Stimulated activated CD8-positive, alpha-beta memory T cell treated with anti-CD3 and anti-CD28 coated beads, Interleukin-2, amount 100 ng/mL, for 1 hour (primary cell): ENCODE measurements around the gene ZNF324.
"Not testable (repeated sequence)": the region's sequence is repeated elsewhere in the genome, so short reads cannot be mapped to it uniquely, and the experiment has no call there.

Experiments
- DNase-seq, 2 donors: peaks; one replicate each; pipeline ENCODE4 v3.0.0-alpha.2; 2020; ENCODE audit warnings: low read depth in 2 of 2

The ZNF324 gene

DNA sequence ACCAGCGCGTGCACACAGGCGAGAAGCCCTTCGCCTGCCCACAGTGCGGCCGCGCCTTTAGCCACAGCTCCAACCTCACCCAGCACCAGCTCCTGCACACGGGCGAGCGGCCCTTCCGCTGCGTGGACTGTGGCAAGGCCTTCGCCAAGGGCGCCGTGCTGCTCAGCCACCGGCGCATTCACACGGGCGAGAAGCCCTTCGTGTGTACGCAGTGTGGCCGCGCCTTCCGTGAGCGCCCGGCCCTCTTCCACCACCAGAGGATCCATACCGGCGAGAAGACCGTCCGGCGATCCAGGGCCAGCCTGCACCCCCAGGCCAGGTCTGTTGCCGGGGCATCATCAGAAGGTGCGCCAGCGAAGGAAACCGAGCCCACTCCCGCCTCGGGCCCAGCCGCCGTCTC, 4.9 kb downstream of the ZNF324 start:
- DNase-seq: no peak

DNA sequence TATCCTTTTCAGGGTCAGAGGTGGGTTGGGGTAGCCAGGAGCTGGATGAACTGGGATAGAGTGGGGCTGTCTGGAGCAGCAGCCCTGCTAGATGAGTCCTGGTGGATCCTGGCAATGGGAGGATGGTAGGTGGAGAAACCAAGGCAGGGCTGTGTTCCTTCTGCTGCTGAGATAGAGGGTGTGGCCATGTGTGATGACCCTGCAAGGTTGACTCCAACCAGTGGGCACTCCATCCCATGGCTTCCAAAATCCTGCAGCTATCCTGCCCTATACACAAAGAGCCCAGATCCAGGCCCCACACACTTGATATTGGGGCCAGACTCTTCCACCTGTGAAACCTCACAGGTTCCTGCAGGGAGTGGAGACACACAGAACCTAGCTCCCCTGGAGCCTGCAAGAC, 6.9 kb downstream of the ZNF324 start:
- no peak for DNase-seq

DNA sequence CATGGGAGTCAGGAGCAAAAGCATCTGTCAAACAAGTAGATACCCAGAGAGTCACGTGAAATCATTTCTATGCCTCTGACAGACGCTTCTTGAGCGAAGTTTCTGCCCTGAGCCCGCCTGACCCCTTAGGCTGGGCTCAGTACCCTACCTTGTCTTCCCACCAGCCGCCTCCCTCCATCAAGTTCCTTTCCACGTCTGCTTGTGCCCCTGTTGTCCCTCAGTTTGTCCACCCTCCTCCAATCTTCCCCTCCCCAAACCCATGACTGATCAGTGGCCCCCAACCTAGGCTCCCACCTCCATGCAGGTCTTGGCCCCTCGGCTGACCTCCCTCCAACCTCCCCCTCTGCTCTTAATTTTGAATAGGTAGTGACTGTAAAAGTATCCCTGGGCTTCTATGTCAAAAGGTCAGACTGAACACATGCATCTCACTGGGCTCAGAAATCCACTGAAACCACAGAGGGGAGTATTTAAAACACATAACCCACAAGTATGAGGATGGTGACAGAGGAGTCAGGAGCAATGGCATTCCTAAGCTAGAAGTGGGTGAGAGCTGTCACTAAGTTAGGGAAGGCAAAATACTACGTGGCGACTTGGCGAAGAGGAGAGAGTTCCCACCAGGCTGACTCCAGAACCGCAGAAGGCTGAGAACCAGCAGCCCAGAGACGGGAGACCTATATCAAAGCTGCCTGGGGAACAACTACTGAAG, 7.6 kb downstream of the ZNF324 start:
- DNase-seq: no peak

DNA sequence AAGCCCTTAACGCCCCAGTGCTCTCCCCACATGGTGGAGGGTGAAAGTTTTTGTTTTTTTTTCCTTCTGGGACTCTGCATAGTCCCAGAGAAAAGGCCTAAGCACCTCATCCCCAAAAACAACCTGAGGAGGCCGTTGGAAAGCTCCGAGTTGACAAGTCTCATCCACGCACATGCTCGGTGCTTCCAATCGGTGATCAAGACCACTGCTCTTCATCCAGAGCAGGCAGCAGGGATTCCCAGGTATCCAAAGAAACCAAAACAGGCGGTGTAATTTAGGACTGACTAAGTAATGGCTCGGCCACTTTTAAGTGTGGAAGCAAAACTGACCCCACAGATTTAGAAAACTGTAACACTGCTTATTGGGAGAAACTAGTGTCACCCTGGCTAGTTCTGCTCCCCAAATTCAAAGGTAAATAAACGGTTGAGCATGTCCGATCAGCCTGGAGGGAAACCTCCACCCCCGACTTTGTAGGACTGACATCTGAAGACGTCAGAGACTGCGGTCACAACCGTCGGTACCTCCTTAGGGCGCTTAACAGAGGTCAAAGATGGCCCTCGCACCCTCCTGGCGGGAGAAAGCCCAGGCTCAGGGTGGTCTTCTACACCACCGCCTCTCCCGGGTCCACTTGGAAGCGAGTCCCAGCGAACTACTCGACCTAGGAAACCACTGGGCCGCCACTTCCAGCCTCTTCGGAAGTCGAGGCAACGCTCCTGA, 8.3 kb downstream of the ZNF324 start:
- no peak for DNase-seq

DNA sequence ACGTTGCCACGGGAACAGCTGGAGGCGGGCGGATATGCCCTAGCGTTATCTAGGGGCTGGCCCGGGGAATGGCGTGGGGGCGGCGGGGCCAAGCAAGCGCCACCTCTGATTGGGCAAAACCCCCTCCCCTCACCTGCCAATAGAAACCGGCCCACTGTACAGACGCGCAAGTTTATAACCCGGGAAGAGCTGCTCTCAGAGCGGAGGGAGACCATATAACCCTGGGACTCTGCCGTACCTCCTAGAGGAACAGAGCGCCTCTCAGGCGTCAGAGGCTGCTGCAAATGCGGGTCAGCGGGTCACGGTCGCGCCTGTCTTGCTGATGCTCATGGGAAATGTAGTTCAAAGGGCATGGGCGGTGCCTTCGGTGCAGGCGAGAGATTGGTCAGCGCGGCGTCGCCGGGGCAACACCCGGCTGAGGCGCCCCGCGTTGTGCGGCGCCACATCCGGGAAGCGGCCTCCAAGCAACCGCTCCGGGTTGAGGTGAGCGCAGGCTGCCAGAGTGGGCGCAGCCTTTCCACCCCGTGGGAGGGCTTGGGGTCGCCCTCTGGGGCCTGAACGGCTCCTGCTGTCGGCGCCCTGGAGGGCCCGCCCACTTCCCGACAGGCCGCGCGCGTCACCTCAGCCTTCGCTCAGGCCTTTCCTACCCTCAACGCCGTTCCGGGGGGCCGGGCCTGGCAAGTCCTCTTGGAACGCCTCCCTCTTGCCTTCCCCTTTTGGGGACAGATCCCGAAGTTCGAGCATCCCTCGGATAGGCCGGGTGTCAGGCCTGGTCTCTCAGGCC, 9.0 kb downstream of the ZNF324 start, which contains the start of gene ZNF446:
ZNF446 (plus strand) TSS at position 639 of the 784 bp plus-strand sequence. CDS start 867 bp downstream, outside the sequence.
- DNase-seq: peak; percentile 90

DNA sequence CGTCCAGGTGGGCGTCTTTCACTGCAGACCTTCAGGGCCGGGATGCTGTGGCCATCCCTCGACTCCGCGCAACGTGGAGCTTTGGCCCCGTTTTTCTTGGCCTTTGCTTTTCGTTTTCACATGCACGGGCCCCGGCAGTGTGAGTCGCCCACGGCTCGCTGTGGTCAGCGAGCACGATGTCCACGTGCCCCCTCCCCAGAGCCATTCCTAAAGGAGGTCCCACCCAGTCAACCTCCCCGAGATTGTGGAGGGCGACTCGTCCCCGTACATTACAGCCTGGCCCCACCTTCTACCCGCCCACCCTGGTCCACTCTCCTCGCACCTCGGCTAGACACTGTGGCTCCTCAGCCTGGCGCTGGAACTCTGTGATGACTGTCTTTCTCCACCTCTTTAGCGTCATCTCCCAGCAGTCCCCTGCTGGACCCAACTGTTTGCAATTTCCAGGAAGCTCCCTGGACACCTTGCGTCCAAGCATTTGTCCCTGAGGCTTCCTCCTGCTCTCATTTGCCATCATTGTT, 9.7 kb downstream of the ZNF324 start:
- DNase-seq: no peak

DNA sequence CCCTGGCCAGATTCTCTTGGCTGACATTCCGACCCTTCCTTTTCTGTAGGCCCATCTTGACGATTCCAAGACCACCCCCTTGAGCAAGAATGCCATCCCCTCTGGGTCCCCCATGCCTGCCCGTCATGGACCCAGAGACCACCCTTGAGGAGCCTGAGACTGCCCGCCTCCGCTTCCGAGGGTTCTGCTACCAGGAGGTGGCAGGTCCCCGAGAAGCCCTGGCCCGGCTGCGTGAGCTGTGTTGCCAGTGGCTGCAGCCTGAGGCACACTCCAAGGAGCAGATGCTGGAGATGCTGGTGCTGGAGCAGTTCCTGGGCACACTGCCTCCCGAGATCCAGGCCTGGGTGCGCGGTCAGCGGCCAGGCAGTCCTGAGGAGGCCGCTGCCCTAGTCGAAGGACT, 10.2 kb downstream of the ZNF324 start:
- no peak for DNase-seq

DNA sequence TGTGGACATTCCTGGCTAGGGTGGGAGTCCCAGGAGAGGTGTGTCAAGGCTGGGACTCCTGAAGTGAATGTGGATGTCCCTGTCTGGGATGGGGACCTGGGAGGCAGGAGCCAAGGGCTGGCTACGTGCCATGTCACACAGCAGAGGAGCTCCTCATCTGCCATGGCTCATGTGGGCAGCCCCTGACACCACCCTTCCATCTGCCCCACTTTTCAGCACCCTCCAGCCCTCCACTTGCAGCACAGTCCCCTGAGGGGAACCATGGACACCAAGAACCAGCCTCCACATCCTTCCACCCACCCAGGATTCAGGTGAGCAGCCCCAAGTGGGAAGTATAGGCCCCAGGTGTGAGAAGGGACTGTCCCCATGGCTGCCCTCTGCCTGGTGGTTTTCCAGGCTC, 11.0 kb downstream of the ZNF324 start:
- no peak for DNase-seq

DNA sequence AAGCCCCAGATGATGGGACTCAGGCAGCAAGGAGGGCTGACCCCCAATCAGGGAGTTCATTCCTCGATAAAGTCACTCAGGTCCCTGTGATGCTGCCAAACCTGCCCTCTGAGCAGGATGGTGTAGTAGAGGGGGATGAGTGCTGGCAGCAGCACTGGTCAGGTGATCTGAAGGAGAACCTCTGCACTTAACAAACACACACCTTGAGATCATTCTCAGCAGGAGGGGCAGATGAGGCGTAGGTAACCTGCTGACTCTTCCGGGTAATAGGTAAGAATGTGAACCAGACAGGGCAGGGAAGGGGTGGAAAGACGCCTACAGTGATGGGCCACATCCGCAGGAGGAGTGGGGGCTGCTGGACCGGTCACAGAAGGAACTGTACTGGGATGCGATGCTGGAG, 12.4 kb downstream of the ZNF324 start:
- DNase-seq: no peak

DNA sequence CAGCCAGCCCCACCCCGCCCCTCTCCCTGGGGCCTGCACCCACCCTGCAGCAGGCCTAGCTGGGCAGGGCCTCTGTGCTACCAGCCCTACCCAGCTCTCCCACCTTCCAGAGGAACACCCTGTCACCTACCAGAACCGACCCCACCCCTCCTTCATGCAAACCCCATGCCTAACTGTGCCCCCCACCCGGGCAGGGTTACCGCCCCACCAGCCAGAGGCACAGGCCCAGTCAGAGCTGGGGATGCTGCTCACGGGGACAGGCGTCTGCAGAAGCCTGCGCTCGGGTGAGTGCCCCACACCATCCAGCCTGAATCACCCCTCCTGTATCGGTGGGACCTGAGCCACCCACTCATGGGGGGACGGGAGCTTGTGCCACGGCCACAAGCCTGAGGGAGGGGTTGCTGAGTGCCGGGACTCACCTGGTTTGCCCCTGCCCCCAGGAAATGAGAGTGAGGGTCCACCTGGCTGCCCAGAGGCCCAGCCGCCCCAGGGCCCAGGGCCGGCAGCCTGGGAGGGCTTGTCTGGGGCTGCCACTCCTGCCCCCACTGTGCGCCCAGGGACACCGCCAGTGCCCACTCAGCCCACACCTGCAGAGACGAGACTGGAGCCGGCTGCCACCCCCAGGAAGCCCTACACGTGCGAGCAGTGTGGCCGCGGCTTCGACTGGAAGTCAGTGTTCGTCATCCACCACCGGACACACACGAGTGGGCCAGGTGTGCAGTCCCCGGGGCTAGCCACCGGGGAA, 13.0 kb downstream of the ZNF324 start:
- no peak for DNase-seq

DNA sequence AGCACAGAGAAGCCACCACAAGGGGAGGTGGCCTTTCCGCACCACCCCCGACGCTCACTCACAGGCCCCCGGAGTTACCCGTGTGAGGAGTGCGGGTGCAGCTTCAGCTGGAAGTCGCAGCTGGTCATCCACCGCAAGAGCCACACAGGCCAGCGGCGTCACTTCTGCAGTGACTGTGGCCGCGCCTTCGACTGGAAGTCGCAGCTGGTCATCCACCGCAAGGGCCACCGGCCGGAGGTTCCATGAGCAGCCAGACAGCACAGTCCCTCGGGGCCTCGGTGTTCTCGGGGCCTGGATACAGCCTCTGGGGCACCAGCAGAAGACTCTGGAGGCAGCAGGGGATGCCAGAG, 13.6 kb downstream of the ZNF324 start:
- DNase-seq: no peak

DNA sequence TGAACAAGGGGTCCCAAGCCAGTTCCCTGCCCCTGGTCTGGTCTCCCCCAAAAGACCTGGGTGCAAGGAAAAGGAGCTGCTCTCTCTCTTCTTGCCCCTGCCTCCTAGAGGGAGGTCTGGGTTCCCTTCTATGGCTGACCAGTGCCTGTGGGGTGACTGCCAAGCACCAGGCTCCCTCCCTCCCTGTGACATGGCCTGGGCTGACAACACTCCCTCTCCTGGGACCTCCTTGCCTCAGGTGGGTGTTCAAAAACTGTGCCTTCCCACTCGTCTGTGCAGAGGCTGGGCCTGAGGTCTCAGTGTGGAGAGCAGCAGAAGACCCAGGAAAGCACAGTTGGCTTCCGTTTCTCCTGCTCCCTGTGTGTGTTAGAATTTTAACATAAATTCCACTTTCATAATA, 14.0 kb downstream of the ZNF324 start:
- no peak for DNase-seq

DNA sequence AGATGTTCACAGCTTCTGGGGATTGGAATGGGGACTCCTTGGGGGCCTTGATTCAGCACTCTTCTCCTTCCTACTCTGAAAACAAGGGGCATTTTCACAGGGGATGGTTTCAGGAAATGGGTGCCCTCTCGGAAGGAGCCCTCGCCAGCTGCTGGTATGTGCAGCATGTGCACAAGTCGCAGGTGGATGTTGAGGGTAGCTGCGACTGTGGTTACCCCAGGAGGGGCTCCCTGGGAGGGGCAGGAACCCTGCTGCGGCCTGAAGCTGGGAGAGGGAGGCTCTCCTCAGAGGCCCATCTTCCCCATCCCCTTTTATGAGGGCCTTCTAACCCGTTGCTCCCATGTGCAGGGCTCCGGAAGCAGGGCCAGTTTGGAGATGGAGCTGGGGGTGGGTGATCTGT, 15.5 kb downstream of the ZNF324 start:
- no peak for DNase-seq

DNA sequence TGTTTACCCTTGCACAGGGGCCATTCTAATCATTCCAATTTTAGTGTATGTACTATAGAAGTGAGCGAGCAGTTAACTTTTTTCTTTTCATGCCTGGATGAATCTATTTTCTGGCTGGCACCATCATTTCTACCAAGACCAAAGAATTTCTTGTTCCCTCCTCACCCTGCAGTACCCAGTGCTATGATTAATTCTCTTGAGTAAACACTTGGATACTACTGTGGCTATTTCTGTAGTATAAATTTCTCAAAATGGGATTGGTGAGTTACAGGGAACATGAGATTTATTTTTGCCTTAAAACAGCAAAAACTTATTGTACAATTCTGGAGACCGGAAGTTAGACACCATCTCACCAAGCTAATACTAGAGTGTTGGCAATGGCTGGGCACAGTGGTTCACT, 16.9 kb downstream of the ZNF324 start:
- no peak for DNase-seq

DNA sequence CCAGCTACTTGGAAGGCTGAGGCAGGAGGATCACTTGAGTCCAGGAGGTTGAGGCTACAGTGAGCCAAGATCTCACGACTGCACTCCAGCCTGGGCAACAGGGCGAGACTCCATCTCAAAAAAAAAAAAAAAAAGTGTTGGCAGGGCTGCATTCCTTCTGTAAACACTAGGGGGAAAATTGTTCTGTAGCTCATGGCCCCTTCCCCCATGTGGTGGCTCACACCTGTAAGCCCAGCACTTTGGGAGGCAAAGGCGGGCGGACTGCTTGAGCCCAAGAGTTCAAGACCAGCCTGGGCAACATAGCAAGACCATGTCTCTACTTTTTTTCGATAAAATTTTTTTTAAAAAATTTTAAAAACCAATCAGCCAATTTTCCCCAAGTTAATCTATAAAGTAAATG, 17.5 kb downstream of the ZNF324 start:
- not testable (repeated sequence) for DNase-seq

DNA sequence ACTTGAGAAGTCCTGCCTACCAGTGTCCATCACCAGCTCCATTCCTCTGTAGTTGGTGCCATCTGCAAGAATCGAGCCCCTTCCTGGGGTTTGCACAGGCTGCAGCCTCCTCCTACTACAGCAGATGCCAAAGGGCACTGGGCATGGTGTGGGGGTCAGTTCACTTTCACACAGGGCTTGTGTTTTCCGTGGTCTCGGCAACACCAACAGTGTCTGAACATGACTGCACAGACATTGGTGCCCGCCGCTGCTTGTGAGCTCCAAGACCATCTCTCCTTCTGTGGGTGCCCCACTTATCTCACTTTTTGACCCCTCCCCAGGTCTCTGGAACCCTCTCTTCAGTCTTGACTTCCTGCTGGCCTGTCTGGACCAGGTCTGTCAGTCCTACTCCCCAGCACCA, 24.5 kb downstream of the ZNF324 start:
- no peak for DNase-seq

DNA sequence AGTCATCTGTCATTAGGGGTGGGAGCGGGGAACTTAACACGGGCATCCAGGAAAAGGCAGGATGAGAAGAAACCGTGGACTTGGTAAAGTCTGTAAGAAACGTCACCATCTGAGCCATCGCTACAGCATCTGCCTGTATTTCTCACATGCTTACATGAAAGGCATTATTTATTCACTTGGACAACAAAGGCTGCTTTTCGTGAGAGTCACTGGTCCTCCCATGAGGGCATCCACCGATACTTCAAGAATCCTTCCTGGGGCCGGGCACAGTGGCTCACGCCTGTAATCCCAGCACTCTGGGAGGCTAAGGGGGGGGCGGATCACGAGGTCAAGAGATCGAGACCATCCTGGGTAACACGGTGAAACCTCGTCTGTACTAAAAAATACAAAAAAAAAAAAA, 25.4 kb downstream of the ZNF324 start:
- DNase-seq: no peak

DNA sequence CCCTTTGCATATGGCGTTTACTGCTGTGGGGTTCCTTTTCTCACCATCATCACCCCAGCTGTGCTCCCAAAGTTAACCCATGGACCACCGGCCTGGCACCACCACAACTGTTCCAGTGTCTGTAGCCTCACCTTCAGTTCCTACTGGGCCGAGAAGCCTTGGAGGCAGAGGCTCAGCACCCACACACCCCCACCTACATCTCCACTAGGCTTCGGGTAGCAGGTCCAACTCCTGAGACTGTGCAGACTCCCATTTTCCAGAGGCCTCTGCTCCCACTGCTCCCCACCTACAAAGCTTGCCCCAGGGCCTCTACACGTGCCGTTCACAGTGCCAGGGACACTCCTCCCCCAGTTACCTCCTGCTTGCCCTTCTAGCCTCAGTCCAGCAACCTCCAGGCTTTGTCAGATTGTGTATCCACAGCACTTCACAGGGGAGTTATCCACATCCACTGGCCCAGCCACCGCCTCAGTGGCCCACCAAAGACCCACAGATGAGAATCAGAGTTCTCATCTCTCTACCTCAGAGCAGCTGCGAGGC, 30.8 kb downstream of the ZNF324 start:
- DNase-seq: no peak

DNA sequence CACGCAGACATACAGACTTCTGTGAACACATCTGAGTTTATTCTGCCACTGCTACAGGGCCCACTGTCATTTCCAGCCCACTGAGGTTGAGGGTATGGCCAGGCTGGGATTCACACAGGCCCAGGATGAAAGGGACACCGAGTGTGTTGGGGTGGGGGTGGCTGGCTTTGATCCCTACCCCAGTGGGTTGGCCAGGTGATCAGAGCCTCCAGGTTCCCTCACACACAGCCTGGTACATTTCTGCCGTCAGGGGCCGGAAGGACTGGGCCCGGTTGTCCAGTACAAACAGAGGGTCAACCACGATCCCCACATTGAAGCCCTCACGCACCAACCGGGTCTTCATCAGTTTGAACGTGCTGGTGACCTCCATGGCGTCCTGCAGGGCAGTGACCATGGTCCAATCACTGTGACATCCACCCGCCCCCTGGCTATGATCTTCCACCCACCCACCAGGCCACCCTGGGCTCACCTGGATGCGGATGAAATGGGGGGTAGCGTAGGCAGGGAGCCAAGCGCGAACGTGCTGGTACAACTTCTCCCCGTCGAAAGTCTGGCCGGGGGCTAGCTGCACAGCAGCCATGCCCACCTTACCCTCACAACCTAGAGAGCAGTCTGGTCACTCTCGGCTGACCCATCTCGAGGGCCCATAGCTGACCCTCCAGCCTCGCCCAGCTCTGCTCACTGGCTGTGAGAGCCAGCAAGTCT, 31.6 kb downstream of the ZNF324 start:
- DNase-seq: no peak

DNA sequence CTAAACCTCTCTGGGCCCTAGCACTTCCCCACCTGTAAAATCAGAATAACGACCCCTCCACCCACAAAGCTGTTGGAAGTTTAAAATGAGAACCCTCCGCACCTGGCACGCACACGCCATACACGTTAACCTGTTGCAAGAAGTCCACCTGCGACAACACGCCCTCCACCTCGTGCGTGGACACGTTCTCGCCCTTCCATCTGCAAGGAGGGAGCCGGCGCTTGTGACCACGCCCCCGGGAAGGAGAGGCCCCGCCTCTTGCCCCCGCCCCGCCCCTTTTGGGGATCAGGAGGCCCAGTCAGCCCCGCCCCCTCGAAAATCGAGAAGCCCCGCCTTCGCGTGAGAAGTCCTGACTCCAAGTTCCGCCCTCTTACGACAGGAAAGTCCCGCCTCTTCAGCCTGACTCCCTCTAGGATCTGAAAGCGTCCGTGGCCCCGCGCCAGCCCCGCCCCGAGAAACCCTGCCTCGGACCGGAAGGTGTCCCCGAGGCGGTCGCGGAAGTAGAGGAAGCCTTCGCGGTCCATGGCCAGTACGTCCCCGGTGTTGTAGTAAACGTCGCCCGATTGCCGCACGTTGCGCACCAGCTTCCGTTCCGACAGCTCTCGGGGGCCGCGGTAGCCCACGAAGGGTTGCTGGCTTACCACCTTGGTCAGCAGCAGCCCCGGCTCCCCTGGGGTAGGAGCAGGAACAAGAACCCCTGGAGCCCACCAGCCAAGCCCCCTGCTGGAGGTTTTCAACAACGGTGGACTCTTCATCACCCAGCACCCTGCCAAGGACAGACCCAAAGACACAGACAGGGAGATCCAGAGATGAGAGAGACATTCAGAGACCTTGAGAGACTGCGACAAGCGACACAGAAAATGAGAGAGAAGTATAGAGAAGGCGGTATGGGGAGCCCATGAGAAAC, 32.4 kb downstream of the ZNF324 start:
- peak; percentile 90 to 93 for DNase-seq
